ENCODE measurements around the gene PLPP4.

PLPP4 gene

GRCh38 chr10:120580918-120581895 lies 124.2 kb downstream of the PLPP4 start:
- no peak for DNase-seq

GRCh38 chr10:120582753-120583152 lies 125.7 kb downstream of the PLPP4 start:
- no peak for DNase-seq

- no peak for DNase-seq
Observed at GRCh38 chr10:120583424-120584108, 126.5 kb downstream of the PLPP4 start.

GRCh38 chr10:120584786-120585185 lies 127.8 kb downstream of the PLPP4 start:
- DNase-seq = no peak

- DNase-seq = no peak
Observed at GRCh38 chr10:120586471-120586872, 129.4 kb downstream of the PLPP4 start.

- DNase-seq = no peak
Observed at GRCh38 chr10:120587061-120587460, 130.0 kb downstream of the PLPP4 start.

GRCh38 chr10:120588311-120588710 lies 131.3 kb downstream of the PLPP4 start:
- no peak for DNase-seq

GRCh38 chr10:120593693-120594092 lies 136.7 kb downstream of the PLPP4 start:
- no peak for DNase-seq

GRCh38 chr10:120597902-120598301 lies 140.9 kb downstream of the PLPP4 start:
- DNase-seq = no peak

- DNase-seq = no peak
Observed at GRCh38 chr10:120598386-120598785, 141.4 kb downstream of the PLPP4 start.

- DNase-seq = no peak
Observed at GRCh38 chr10:120599200-120599724, 142.2 kb downstream of the PLPP4 start.

- DNase-seq = peak in 1 of 2 experiments; percentile 9
Observed at GRCh38 chr10:120600871-120601649, 144.0 kb downstream of the PLPP4 start.

- no peak for DNase-seq
Observed at GRCh38 chr10:120601999-120602398, 145.0 kb downstream of the PLPP4 start.

GRCh38 chr10:120605410-120605809 lies 148.4 kb downstream of the PLPP4 start:
- DNase-seq = no peak

- DNase-seq = no peak
Observed at GRCh38 chr10:120606051-120606764, 149.2 kb downstream of the PLPP4 start.

GRCh38 chr10:120607016-120607709 lies 150.1 kb downstream of the PLPP4 start:
- peak in 1 of 2 experiments; percentile 4 for DNase-seq

GRCh38 chr10:120607710-120608703 lies 151.0 kb downstream of the PLPP4 start:
- DNase-seq = no peak

GRCh38 chr10:120609006-120609405 lies 152.0 kb downstream of the PLPP4 start:
- DNase-seq = no peak

- DNase-seq = no peak
Observed at GRCh38 chr10:120610791-120611190, 153.8 kb downstream of the PLPP4 start.

- DNase-seq = no peak
Observed at GRCh38 chr10:120612756-120613155, 155.7 kb downstream of the PLPP4 start.
